Measurements from ENCODE around the gene GDPD3.

DNA sequence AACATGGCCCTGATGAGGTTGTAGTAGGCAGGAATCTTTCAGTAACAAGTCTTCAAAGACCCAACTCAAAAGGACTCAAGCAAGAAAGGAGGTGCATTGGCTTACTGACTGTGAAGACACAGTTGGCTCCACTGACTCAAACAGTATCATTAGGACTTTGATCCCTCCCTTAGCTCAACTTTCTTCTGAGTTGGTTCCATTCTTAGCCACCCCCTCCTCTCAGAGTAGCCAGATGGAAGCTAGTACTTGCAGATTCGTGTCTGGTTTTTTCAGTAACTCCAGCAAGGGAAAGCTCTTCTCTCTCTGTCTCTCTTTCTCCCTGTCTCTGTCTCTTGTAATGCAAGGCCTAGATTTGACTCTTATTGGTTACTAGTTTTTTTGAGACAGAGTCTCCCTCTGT is 14.7 kb upstream of the GDPD3 start:
- TF ChIP-seq POLR2A (IDR thresholded peaks at IDR 0.05) (no peak), POLR2AphosphoS5 (IDR thresholded peaks at IDR 0.05) (no peak), EP300 (IDR thresholded peaks at IDR 0.05) (no peak)
- TF ChIP-seq, protein P1, sequence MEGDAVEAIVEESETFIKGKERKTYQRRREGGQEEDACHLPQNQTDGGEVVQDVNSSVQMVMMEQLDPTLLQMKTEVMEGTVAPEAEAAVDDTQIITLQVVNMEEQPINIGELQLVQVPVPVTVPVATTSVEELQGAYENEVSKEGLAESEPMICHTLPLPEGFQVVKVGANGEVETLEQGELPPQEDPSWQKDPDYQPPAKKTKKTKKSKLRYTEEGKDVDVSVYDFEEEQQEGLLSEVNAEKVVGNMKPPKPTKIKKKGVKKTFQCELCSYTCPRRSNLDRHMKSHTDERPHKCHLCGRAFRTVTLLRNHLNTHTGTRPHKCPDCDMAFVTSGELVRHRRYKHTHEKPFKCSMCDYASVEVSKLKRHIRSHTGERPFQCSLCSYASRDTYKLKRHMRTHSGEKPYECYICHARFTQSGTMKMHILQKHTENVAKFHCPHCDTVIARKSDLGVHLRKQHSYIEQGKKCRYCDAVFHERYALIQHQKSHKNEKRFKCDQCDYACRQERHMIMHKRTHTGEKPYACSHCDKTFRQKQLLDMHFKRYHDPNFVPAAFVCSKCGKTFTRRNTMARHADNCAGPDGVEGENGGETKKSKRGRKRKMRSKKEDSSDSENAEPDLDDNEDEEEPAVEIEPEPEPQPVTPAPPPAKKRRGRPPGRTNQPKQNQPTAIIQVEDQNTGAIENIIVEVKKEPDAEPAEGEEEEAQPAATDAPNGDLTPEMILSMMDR (IDR thresholded peaks at IDR 0.05) = no peak
